CD4-positive, alpha-beta T cell treated with Interleukin-6 at 100 ng/mL for 8 hours (primary cell): ENCODE data around the gene NDUFB4.
"Not testable (repeated sequence)": the region's sequence is repeated elsewhere in the genome, so short reads cannot be mapped to it uniquely, and the experiment has no call there.

Experiments used
- DNase-seq: peaks from one replicate; pipeline ENCODE4 v3.0.0-alpha.2; 2020; ENCODE audit warnings: mixed read lengths, low spot score

NDUFB4 gene

DNA sequence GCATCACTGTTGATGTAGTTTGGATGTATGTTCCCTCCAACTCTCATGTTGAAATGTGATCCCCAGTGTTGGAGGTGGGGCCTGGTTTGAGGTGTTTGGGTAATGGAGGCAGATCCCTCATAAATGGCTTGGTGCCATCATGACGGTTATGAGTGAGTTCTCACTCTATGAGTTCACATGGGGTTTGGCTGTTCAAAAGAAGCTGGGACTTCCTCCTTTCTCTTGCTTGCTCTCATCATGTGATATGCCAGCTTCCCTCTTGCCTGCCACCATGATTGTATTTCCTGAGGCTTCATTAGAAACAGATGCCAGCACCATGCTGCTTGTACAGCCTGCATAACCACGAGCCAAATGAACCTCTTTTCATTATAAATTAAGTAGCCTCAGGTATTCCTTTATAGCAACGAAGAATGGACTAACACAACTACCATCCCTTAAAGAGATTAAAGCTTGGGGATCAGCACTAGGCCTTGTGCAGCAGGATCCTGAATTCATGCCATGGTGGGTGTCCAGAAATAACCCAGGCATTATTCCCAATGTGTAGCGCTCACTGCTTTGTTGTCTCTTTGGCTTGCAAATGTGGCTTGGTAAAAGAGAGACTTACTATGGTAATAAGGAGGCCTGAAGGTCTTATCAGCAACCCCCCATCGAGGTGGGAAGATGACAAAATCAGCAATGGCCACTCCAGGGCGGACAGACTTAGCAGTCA, 41.9 kb downstream of the NDUFB4 start:
- no peak for DNase-seq

DNA sequence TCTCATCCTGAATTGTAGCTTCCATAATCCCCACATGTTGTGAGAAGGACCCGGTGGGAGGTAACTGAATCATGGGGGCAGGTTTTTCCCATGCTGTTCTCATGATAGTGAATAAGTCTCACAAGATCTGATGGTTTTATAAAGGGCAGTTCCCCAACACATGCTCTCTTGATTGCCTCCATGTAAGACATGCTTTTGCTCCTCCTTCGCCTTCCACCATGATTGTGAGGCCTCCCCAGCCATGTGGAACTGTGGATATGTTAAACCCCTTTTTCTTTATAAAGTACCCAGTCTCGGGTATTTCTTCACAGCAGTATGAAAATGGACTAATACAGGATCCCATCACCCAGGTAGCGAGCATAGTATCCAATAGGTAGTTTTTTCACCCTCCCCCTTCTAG, 42.7 kb downstream of the NDUFB4 start:
- not testable (repeated sequence) for DNase-seq

DNA sequence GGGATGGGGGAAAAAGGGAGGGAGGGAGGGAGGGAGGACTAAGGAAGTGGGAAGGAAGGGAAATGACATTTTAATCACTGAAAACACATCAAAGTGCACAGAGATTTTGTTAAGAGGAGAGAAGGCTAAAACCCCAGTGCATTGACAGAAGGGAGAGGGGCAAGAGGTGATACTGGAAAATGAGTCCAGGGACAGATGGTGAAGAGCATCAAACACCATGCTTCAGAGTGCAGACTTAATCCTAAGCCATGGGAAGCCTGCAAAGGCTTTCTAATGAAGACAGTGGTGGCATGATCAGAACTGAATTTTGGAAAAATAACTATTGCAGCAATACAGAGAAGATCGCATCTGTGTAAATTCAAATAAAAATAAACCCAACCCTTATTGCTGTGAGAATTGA, 44.1 kb downstream of the NDUFB4 start:
- no peak for DNase-seq

DNA sequence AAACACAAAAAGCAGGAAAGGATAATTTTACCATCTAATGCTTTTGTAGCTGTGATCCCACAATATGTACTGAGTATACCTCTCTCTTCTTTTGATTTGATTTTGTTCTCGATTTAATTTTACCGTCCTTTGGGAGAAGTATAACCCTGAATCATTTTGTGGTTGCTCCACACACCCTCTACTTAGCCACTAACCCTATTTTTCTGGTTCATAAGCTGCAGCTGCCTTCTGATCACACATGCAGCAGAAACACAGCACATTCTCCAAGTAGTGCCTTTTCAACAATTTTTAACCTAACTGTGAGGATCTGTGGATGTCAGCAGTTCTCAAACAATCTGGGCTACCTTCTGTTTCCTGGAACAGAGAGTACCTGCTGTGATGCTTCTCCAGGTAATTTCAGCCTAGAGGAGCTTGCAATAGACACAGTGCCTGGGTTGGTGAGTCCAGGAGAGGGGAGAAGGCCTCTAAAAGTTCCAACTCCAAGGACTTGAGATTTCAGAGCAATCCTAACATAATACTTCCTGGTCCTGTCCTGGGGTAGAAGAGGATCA, 45.6 kb downstream of the NDUFB4 start:
- DNase-seq, result no peak

DNA sequence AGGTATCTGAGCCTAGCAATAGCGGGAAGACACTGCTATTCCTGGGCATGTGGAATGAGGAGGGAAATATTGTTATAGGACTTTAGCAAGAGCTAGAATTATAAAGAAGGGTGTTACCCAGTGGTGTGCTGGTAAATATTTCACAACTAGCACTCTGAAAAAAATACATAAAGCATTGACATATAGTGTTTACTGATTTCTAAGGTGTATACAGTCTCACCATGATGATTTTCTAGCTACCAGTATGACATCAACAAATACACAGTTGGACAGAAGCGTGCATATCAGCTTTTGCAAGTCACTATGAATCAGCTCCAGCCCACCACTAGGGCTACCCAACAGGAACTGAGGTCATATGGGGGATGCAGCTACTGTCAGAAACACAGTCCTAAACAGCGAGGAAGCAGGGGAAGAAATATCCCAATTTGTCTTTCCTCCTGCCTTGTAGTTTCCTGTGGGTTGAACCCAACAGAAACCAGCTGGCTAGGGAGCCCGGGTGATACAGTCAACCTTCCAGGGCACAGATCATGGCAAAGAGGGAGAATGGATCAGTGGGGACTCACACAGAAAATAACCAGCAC, 46.3 kb downstream of the NDUFB4 start:
- DNase-seq, result no peak

DNA sequence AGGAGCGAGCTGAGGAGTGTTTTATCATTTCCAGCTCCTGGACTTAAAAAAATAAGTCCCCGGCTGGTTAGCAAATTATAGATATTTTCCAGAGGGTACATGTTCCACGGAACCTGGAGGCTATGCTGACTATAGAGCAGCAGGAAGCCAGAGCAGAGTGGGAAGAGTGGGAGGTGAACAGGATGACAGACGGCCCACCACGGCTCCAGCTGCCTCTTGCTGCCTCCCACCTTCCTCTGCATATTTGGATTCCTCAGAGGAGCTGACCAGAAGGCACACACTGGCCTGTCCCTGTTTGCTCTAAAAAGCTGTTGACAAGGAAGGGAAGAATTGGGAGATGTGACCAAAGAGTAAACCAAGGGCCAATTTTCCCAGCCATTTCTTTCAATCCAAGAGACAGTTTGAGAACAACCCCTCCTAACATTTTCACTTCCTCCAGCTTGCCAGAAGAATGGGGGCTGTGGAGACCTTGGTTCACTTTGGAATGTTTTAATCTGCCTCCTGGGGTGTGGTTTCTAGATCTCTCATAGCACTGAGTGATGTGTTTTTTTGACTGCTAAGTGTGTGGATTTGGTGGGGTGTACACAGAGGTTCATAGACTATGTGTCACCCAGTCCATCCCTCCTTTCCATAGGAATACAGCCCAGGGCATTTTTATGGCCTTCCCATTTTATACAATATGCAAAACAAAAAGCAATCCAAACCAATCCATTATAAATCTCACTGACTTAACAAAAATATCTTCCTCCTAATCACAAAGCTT, 49.1 kb downstream of the NDUFB4 start:
- no peak for DNase-seq

DNA sequence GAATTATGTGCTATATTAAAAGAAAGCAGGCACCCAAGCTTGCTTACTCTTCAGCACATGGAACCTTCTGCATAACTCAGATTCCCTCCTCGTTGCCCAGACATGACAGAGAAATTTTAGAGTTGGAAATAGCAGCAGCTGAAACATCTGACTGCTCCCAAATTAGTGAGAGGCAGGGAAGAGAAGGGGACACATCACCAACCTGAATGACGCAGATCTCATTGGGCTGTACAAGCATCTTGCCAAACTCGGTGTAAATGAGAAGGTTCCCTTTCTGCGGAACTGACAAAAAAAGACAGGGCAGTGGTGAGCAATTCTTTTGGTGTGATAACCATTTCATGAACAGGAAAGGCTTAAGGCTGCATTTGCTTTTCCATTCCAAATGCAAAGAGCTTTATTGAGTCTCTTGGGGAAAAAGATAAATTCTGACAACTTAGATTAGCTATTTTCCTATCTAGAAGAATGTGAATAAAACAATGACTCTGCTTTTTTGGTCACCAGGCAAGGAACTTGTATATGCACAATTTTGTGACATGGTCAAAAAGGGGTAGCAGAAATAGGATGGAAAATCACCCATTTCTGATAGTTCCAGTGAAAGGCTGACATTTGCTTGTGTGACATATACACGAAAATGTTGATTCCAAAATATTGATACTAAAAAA, 50.8 kb downstream of the NDUFB4 start:
- DNase-seq, result no peak

DNA sequence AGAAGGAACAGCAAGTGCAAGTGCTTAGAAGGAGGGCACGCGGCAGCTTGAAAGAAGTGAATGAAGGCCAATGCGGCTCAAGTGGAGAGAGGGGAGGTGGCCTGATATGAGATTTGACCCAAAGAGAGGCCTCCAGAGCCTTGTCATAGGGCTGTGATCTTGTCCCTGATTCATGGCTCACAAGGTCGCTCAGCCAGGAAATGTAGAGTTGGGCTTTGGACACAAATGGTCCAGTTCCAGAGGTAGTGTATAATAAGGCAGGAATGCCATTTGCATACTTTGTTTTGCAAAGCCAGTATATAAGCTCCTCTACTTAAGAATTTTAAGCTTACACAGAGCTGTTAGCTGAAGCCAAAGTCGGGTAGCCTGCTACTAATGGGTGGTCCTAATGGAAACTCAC, 52.2 kb downstream of the NDUFB4 start:
- no peak for DNase-seq

DNA sequence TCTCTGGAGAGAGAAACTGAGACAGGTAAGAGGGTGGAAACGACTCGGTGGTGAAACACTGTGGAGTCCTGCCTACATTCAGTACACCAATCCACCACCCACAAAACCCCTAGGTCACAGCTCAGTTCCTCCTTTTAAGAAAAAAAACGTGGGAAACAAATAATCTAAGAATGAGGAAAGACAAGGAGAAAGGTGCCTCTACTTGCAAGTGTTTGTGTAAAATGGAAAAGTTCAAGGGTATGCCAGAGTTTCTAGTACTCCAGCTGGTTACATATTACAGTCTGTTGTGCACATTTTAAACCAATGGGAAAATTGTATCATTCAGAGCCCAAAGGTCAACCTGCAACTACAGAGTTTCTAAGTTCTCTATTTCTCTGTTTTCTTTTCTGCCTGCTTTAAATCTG, 53.7 kb downstream of the NDUFB4 start:
- no peak for DNase-seq

DNA sequence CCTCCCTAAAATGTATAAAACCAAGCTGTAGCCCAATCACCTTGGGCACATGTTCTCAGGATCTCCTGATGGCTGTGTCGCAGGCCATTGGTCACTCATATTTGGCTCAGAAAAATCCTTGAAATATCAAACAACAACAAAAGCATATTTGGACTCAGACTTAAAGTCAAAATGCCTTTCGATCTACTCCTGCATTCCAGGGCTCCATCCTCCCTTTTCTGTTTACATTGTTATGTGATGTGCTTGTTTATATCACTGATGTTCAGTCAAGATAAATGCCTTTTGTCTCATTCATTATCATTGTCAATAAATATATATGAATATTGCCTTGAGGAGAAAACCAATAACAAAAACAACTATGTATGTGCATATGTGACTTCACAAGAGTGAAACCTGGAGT, 54.2 kb downstream of the NDUFB4 start:
- no peak for DNase-seq
